AG08396 (cell line): ENCODE results near the gene GSTCD.

Source experiments
- DNase-seq: peaks from one replicate; pipeline ENCODE4 v3.0.0; 2012; ENCODE audit warnings: low spot score, mixed read lengths

GSTCD gene

GRCh38 chr4:105894660-105895582 is 186.3 kb downstream of the GSTCD start, which contains the start of gene NPNT:
NPNT (plus strand) TSS chr4:105895471; CDS start chr4:105895653, 182 bp downstream.
- DNase-seq, result peak; percentile 20

- peak; percentile 11 for DNase-seq
These were observed 187.2 kb downstream of the GSTCD start for GRCh38 chr4:105895583-105896460.

- DNase-seq, result no peak
These were observed 187.9 kb downstream of the GSTCD start for GRCh38 chr4:105896461-105896942.
